Ishikawa (cell line): ENCODE data around the gene ADAM17.

Experiments used
- CEBPB ChIP-seq: IDR thresholded peaks from 2 replicates; pipeline ENCODE4 v1.6.1; 2012
- CREB1 ChIP-seq: IDR thresholded peaks from 2 replicates; pipeline ENCODE4 v1.6.1; 2012; ENCODE audit warnings: low read depth
- EGR1 ChIP-seq: IDR thresholded peaks from 2 replicates; pipeline ENCODE4 v1.6.1; 2012
- EP300 ChIP-seq: IDR thresholded peaks from 2 replicates; pipeline ENCODE4 v1.6.1; 2012; ENCODE audit warnings: borderline replicate concordance
- RAD21 ChIP-seq: IDR thresholded peaks from 2 replicates; pipeline ENCODE4 v1.6.1; 2012; ENCODE audit warnings: low read depth
- REST ChIP-seq: IDR thresholded peaks from 2 replicates; pipeline ENCODE4 v1.6.1; 2012; ENCODE audit warnings: low read depth, mild to moderate bottlenecking
- TAF1 ChIP-seq: IDR thresholded peaks from 2 replicates; pipeline ENCODE4 v1.6.1; 2012; ENCODE audit warnings: low read depth, mild to moderate bottlenecking
- TCF12 ChIP-seq: IDR thresholded peaks from 2 replicates; pipeline ENCODE4 v1.6.1; 2012; ENCODE audit warnings: low read depth

- TF ChIP-seq EP300 (no peak), CEBPB (no peak), CREB1 (no peak), RAD21 (no peak), EGR1 (no peak), TCF12 (no peak), TAF1 (no peak), REST (no peak)
Observed at GRCh38 chr2:9477914-9478313, 77.7 kb downstream of the ADAM17 start.
